ENCODE results near the gene NEBL. TPM values are rescaled to one million over a fixed set of nuclear protein-coding genes. Genes with fewer than 3 reads are reported as not detected.

Gene NEBL
- total RNA-seq, 1 donor = under 0.01 TPM

- no peak for DNase-seq (ENCODE audit: low read depth)
- no peak for TF ChIP-seq CTCF (IDR thresholded peaks at IDR 0.05; ENCODE audit: insufficient read depth, low read depth, low read length)
- no peak overlapping the region for H3K4me3 ChIP-seq (ENCODE audit: low read depth, low read length)
Observed at GRCh38 chr10:20748551-20748950, 148.6 kb downstream of the NEBL start.

GRCh38 chr10:20747782-20748181 is 149.3 kb downstream of the NEBL start:
- no peak for DNase-seq (ENCODE audit: low read depth)
- no peak overlapping the region for H3K4me3 ChIP-seq (ENCODE audit: low read depth, low read length)
- TF ChIP-seq CTCF (IDR thresholded peaks at IDR 0.05; ENCODE audit: insufficient read depth, low read depth, low read length) = no peak

GRCh38 chr10:20746856-20747255 is 150.3 kb downstream of the NEBL start:
- no peak for TF ChIP-seq CTCF (IDR thresholded peaks at IDR 0.05; ENCODE audit: insufficient read depth, low read depth, low read length)
- no peak overlapping the region for H3K4me3 ChIP-seq (ENCODE audit: low read depth, low read length)
- no peak for DNase-seq (ENCODE audit: low read depth)

GRCh38 chr10:20745556-20746375 is 151.3 kb downstream of the NEBL start:
- no peak for TF ChIP-seq CTCF (IDR thresholded peaks at IDR 0.05; ENCODE audit: insufficient read depth, low read depth, low read length)
- no peak for DNase-seq (ENCODE audit: low read depth)
- no peak overlapping the region for H3K4me3 ChIP-seq (ENCODE audit: low read depth, low read length)

GRCh38 chr10:20744821-20745220 is 152.3 kb downstream of the NEBL start:
- TF ChIP-seq CTCF (IDR thresholded peaks at IDR 0.05; ENCODE audit: insufficient read depth, low read depth, low read length) = no peak
- DNase-seq (ENCODE audit: low read depth) = no peak
- H3K4me3 ChIP-seq (ENCODE audit: low read depth, low read length) = no peak overlapping the region

GRCh38 chr10:20743942-20744341 is 153.2 kb downstream of the NEBL start:
- TF ChIP-seq CTCF (IDR thresholded peaks at IDR 0.05; ENCODE audit: insufficient read depth, low read depth, low read length) = no peak
- no peak for DNase-seq (ENCODE audit: low read depth)
- no peak overlapping the region for H3K4me3 ChIP-seq (ENCODE audit: low read depth, low read length)

Measured in fibroblast of villous mesenchyme (primary cell).